ENCODE results near the gene CENPN. TPM values are rescaled to one million over a fixed set of nuclear protein-coding genes. Genes with fewer than 3 reads are reported as not detected.
A peak's percentile ranks its signal among the peaks of the same experiment; 100 is the strongest.

Gene CENPN
- total and polyA plus RNA-seq, 2 experiments from 2014 or later, result 14.2 to 16.8 TPM

GRCh38 chr16:80964351-80964750, 42.7 kb upstream of the CENPN start:
- Histone ChIP-seq H3K79me2 (no peaks in the 10 kb centered on the region), H3K9me2 (replicated peaks; ENCODE audit: insufficient read depth) (no peaks in the 10 kb centered on the region), H3K27me3 (no peaks in the 10 kb centered on the region), H3K36me3 (replicated peaks; ENCODE audit: insufficient read depth, low read depth) (no peaks in the 10 kb centered on the region), H3K4me2 (no peak overlapping the region), H3K4me3 (no peak overlapping the region), H2AFZ (no peak overlapping the region), H3K27ac (no peak overlapping the region), H3K9me3 (ENCODE audit: low read depth) (no peaks in the 10 kb centered on the region), H4K20me1 (ENCODE audit: insufficient read depth, poor library complexity, severe bottlenecking) (no peaks in the 10 kb centered on the region), H3K4me1 (ENCODE audit: insufficient read depth) (no peaks in the 10 kb centered on the region)
- DNase-seq (ENCODE audit: low spot score), result no peak
- WGBS (ENCODE audit: low lambda C conversion rate, missing lambda C conversion rate), result 72% methylated on average over 2 of the region's 2 CpGs
- TF ChIP-seq CTCF (IDR thresholded peaks at IDR 0.05; ENCODE audit: poor library complexity), result no peak
- no peak for TF ChIP-seq EZH2phosphoT487 (IDR thresholded peaks at IDR 0.05; ENCODE audit: low read depth, severe bottlenecking, unreplicated experiment)
- no peak for TF ChIP-seq EZH2 (IDR thresholded peaks at IDR 0.05; ENCODE audit: borderline replicate concordance)

- H3K79me2 ChIP-seq, result no peaks in the 10 kb centered on the region
- H2AFZ ChIP-seq, result no peak overlapping the region
- no peak overlapping the region for H3K4me2 ChIP-seq
- WGBS (ENCODE audit: low lambda C conversion rate, missing lambda C conversion rate), result 77% methylated on average over 4 of the region's 4 CpGs
- TF ChIP-seq EZH2 (IDR thresholded peaks at IDR 0.05; ENCODE audit: borderline replicate concordance) (no peak), EZH2phosphoT487 (IDR thresholded peaks at IDR 0.05; ENCODE audit: low read depth, severe bottlenecking, unreplicated experiment) (no peak), CTCF (IDR thresholded peaks at IDR 0.05; ENCODE audit: poor library complexity) (no peak)
- DNase-seq (ENCODE audit: low spot score), result no peak
- no peaks in the 10 kb centered on the region for H3K9me2 ChIP-seq (replicated peaks; ENCODE audit: insufficient read depth)
- H3K36me3 ChIP-seq (replicated peaks; ENCODE audit: insufficient read depth, low read depth), result no peaks in the 10 kb centered on the region
- no peaks in the 10 kb centered on the region for H4K20me1 ChIP-seq (ENCODE audit: insufficient read depth, poor library complexity, severe bottlenecking)
- no peak overlapping the region for H3K27ac ChIP-seq
- no peaks in the 10 kb centered on the region for H3K4me1 ChIP-seq (ENCODE audit: insufficient read depth)
- no peaks in the 10 kb centered on the region for H3K9me3 ChIP-seq (ENCODE audit: low read depth)
- H3K27me3 ChIP-seq, result no peaks in the 10 kb centered on the region
- no peak overlapping the region for H3K4me3 ChIP-seq
Measured at GRCh38 chr16:80966617-80967016, 40.4 kb upstream of the CENPN start.

- TF ChIP-seq EZH2phosphoT487 (IDR thresholded peaks at IDR 0.05; ENCODE audit: low read depth, severe bottlenecking, unreplicated experiment), result no peak
- no peak for TF ChIP-seq CTCF (IDR thresholded peaks at IDR 0.05; ENCODE audit: poor library complexity)
- no peak for TF ChIP-seq EZH2 (IDR thresholded peaks at IDR 0.05; ENCODE audit: borderline replicate concordance)
- Histone ChIP-seq H3K4me3 (no peak overlapping the region), H2AFZ (peak overlapping the region; percentile 13), H3K4me2 (no peak overlapping the region), H3K27ac (peak overlapping the region; percentile 54), H3K36me3 (replicated peaks; ENCODE audit: insufficient read depth, low read depth) (no peaks in the 10 kb centered on the region), H3K27me3 (no peaks in the 10 kb centered on the region), H3K9me3 (ENCODE audit: low read depth) (no peaks in the 10 kb centered on the region), H3K4me1 (ENCODE audit: insufficient read depth) (no peaks in the 10 kb centered on the region), H3K9me2 (replicated peaks; ENCODE audit: insufficient read depth) (no peaks in the 10 kb centered on the region), H3K79me2 (no peaks in the 10 kb centered on the region), H4K20me1 (ENCODE audit: insufficient read depth, poor library complexity, severe bottlenecking) (no peaks in the 10 kb centered on the region)
- WGBS (ENCODE audit: low lambda C conversion rate, missing lambda C conversion rate), result 74% methylated on average over 4 of the region's 4 CpGs
- DNase-seq (ENCODE audit: low spot score), result peak; percentile 29
Measured at GRCh38 chr16:80968386-80969113, 38.5 kb upstream of the CENPN start.
